ENCODE data around the gene RBM5.
A peak's percentile ranks its signal among the peaks of the same experiment; 100 is the strongest.
"Not testable (repeated sequence)": the region's sequence is repeated elsewhere in the genome, so short reads cannot be mapped to it uniquely, and the experiment has no call there.

The RBM5 gene

DNA sequence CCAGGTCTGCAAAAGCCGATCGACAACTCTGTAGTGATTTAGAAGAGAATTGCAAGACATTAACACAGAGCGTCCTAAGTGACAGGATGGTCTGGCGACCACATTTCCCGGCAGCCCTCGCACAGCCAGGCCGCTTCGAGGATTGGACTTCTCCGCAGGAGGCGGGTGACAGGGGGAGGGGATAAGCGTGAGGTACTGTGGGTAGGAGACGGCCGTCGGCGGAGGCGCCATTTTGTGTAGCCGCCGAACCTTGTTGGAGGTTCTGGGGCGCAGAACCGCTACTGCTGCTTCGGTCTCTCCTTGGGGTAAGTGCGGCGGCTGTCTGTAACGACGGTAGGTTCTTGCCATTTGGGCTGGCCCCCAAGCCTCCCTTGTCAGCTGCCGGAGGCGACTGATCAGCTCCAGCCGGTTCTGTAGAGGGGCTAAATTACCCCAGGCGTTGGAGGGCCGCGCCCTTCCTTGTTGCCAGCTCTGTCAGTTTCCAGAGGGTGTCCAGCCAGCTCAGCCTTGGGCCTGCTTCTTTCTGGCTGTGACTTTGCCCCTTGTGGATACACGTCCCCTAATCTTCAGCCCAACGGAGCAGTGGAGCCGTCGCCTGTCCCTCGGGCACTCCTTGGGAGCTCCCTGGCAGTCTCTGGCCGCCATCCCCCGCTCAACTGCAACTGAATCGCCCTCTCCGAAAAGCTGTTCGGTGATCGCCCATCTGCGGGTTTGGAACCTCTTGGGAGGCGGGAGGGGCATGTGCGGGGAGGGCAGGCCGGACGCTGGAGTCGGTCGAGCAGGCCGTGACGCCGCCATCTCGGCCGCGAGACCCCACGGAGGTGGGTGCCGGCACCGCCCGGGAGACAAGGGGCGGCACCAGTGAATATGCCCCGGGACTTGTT is at the start of gene RBM5:
TSS of gene RBM5 (plus strand) at position 195 of the 884 bp plus-strand sequence. CDS start 1,516 bp downstream, outside the sequence.
- FAIRE-seq, result peak; percentile 96

DNA sequence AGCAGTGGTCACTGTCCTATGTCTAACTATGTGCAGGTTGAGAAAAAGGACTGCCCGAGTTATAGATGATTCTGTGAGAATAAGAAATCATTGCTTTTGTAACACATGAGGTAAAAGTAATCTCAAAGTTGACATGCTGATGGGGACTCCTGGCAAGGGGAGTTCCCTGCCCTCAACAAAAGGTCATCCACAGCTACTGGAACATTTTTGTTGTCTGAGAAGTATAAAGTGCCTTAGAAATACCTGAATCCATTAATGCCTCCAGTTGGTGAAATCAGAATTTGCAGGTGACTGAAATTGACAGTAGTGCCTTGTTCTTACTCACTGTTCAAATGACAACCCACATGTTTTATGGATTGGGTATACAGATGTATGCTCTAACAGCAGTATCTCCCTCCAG is 43.7 kb upstream of the RBM5 start:
- FAIRE-seq, result no peak

DNA sequence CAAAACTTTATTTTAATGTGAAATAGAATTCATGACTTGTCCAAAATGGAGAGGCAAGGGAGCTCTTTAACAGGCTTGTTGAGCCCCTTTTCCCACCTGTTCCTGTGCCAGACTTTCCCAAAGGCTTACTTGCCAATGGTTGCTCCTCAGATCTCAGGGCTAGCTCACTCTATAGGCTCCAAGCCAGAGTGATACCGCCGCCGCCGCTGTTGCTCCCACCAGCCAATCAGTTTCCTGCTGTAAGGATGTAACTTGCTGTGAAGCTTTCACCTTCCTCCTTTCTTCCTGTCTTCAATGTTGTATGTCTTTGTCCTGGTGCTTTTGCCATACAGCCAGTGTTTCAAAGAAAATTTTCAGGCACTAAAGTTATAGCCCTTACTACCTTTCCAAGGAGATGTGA is 41.3 kb upstream of the RBM5 start:
- FAIRE-seq, result no peak

DNA sequence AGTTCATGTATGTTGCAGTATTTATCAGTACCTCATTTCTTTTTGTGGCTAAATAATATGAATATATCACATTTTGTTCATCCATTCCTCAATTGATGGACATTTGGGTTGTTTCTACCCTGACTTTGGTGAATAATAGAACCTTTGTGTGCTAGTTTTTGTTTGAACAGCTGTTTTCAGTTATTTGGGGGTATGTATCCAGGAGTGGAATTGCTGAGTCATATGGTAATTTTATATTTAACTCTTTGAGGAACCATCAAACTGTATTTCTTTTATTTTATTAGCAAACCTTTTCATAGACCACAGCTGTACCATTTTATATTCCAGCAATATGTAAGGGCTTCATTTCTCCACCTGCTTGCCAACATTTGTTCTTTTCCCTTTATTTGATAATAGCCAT is 38.4 kb upstream of the RBM5 start:
- no peak for FAIRE-seq

DNA sequence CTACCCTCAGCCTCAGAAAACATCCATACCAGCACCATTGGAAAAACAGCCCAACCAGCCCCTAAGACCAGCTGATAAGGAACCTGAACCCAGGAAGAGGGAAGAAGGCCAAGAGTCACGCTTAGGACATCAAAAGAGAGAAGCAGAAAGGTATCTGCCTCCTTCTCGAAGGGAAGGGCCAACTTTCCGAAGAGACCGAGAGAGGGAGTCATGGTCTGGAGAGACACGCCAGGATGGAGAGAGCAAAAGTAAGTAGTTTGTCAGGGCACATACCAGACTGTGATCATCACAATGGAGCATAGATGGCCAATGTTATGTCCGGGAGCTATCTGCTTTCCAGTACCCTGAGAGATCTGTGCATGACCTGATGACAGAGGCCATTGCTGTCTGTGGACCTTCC is 31.0 kb upstream of the RBM5 start:
- FAIRE-seq, result no peak

DNA sequence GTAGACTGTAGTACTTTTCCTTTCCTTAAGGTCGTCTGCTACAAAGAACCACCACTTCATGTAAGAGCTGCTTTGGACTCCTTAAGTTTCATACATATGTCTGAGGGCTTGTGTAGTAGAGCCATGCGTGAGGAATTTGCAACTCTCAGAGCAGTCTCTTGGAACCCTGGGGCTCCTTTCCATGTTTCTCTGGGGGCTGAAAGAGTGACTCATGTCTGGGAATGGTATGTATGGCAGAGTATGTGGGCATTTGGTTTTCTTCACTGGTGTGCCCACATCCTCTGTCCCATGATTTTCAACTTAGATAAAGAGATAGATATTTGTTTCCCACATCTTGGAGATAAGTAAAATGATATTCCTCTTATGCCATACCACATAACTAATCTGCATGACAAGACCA is 20.6 kb upstream of the RBM5 start:
- FAIRE-seq, result no peak

DNA sequence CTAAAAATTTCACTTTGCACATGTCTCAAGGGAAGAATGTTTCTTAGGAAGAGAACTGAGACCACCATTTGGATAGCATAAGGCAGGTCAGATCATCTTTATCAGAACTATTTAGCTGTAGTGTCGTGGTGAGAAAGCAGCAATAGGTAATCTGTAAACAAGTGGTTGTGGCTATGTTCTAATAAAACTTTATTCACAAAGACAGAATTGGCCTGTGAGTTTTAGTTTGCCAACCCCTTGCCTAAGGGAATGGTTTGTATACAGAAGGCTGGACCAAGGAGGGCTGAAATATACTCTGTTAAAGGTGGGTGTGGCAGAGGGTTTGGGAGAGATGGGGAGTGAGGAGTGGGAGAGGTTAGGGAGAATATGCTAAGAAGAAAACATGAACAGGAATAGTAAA is 10.6 kb upstream of the RBM5 start:
- no peak for FAIRE-seq

DNA sequence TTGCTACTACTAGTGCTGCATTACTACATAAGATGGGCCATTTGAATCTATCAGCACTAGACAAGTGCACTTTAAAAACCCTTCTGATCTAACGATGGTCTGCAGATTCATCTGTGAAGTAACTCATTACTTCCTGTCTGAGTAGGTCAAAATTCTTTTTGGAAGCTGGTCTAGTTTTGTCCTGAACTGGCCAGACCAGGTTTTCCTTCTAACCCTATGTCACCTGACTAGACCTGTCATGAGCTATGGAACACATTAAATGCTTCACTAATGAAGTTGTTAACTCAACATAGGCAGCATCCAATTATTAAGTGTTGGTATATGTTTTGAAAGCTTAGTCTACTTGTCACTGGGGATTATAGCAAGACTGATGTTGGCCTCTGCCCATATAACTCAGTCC is 10.1 kb upstream of the RBM5 start:
- FAIRE-seq, result no peak

DNA sequence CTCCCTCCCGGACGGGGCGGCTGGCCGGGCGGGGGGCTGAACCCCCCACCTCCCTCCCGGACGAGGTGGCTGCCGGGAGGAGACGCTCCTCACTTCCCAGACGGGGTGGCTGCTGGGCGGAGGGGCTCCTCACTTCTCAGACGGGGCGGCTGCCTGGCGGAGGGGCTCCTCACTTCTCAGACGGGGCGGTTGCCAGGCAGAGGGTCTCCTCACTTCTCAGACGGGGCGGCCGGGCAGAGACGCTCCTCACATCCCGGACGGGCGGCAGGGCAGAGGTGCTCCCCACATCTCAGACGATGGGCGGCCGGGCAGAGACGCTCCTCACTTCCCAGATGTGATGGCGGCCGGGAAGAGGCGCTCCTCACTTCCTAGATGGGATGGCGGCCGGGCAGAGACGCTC is 3.8 kb upstream of the RBM5 start:
- FAIRE-seq, result not testable (repeated sequence)

DNA sequence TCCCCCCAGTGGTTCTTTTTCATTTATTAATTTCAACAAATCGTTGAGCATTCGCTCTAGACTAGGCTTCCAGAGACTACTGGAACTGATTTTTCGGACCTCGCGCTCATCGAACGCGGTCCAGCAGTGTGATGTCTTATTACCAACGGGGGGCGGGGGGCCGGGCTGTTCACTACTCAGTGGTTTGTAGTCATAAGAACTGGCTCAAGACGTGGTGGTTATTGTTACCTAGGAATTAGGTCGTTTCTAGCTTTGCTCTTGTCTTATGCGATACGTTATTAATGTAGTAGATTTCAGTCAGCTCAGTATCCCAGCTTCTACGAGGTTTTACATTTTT is 858 bp downstream of the RBM5 start:
- no peak for FAIRE-seq

DNA sequence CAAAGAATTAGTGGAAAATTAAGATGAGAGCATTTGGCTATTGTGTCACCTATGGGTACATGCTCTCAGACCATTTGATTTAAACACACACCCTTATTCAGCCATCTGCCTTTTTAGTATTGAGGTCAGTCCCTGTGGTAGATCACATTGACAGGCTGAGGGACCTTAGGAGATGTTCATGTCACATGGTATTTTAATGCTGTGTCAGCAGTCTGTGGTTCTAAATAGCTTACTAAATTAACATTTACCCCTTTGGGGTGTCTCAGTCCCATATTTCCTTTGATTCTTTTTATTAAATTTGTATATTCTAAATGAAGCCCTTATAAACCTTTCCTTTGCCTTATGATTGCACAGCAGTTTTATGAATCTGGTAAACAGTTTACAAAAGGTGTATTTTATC is 2.3 kb downstream of the RBM5 start:
- FAIRE-seq, result no peak

DNA sequence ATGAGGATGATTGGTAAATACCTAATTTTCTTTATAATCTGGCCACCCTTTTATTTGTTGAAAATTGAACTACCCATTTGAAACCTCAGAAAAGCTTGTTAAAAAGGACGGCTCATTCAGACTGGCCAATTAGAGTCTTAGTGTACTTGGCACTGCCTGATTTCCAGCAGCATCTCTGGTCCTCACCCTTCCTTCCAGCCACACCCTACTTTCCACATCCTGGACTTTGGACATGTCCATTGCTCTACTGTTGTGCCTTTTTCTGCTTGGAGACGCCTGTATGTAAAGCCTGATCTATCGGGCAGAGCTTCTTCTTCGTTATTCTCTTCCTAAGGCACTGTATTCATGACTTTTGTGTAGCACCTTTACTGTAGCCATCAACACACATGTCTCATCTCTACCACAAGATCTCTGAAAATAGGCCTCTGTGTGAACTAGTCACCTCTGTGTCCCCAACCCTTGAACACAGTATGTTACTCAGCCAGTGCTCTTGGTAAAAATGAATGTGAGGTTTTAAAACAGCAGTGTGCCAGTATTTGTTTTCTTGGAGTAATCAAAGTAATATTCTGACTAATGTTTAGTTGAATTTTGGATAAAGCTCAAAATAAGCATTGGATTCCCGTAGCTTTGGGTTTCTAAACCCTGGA is 6.8 kb downstream of the RBM5 start:
- FAIRE-seq, result no peak

DNA sequence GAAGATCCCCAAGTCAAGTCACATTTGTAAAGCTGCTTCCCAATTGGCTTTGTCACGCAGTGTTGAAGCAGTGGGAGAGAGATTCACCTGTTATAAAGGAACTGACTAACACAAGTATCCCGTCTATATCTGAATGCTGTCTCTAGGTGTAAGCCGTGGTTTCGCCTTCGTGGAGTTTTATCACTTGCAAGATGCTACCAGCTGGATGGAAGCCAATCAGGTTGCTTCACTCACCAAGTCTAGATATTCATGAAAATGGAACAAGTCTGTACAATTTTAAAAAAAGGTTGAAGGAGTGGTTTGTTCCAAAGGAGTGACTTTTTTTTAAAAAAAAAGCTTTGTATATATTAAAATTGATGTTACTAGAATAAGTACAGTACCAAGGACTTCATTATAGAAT is 11.7 kb downstream of the RBM5 start:
- FAIRE-seq, result no peak

DNA sequence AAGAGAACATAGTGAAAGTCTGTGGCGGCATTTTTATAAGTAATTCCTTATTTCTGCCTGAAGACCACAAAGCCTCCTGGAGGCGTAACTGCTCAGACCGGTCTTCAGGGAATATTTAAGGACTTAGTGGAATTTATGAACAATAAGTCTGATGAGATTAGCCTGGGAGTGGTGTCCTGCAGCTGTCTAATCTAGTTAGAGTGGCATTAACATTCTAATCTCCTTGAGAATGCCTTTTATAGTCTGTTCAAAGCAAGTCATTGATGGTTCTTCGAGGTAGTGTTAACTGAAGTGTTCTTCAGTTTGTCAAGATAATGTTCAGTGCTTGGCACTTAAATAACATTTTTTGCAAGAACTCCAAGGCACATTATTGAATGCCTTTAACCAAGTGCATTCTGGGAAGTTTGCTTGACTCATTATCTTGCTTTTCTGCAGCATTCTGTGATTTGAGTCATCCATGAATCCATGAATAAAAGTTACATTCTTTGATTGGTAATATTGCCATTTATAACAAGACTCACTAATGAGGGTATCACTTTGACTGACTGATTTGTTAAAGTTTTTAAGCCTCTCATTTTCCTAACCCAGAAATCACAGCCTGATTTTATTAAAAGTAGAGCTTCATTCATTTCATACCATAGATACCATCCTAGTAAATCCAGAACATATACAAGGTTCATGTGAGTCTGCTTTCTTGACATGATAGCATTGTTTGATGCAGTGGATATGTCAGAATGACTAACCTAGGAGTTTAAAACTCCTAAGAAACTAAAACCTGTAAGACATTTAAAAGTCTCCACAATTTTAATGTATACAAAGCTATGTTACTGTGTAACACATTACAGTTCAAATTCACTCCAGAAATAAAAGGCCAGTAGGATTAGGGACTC is 12.5 kb downstream of the RBM5 start:
- no peak for FAIRE-seq

DNA sequence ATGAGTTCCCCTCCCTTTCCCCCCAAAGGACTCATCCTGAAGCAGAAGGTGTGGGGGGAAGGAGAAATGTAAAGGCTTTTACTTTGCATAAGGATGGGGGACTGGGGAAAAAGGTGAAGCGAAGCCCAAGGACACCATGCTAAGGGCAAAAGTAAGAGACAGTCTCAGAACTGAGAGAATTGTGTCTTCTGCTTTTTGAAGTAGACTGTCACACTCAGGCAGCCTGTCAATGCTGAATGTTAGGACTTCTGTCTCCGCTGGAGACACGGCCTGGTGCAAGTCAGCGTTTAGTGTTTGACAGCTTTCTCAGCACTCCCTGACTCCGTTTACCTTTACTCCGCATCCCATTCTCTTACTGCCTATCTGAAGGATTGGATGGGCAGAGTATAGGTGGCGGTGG is 13.8 kb downstream of the RBM5 start:
- FAIRE-seq, result no peak

DNA sequence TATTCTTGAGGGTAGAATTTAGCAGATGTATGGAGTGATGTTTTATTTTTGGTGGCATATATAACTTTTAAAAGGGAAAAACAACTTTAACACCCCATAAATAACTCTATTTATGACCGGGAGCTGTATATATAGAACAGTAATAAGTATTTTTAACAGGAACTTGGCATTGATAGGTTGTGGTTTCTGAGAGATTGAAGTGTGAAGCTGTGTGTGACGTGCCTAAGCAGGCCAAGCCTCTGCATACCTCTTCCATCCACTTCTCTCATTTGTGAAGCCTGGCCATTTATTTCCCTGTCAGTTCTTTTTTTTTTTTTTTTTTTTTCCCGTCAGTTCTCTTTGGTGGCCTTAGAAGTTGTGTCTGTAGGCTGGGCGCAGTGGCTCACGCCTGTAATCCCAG is 23.0 kb downstream of the RBM5 start:
- no peak for FAIRE-seq

DNA sequence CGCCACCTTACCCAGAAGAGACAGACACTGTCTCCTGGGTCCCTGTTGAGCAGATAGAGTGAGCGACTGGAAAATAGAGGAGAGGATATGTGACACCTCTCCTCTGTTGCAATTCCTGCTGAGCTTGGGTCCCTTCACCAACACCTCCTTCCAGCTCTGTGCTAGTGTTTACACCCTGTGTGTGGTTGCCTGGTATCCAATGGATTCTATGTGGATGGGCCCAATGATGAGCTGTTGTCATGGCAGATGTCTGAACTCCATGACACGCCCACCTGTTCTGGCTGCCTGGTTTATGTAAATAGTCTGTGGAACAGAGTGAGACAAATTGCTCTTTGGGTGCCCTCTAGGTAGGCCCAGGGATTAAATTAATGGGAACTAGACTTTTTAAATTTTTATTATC is 23.7 kb downstream of the RBM5 start:
- no peak for FAIRE-seq

DNA sequence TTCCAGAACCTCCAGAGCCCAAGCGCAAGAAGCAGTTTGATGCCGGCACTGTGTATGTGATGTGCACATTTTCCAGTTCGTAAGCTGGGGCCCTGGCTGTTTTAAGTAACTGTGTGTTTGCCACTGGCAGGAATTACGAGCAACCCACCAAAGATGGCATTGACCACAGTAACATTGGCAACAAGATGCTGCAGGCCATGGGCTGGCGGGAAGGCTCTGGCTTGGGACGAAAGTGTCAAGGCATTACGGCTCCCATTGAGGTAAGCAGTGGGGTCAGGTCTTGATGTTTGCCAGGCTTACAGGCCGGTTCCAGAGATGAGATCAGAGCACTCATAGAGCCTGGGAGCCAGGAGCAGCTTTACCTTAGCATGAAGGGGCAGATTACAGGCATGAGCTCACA is 28.4 kb downstream of the RBM5 start:
- no peak for FAIRE-seq

DNA sequence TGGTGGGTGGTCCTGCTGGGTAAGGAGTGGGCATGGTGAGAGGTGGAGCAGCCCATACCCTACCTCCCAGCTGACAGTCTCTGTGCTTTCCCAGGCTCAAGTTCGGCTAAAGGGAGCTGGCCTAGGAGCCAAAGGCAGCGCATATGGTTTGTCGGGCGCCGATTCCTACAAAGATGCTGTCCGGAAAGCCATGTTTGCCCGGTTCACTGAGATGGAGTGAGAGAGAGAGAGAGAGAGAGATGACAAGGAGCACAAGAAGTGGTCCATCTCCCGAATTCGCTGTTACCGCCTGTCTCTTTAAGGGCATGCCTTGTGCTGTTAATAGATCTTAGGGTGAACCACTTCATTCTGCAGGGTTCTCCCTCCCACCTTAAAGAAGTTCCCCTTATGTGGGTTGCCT is 29.5 kb downstream of the RBM5 start:
- FAIRE-seq, result no peak

DNA sequence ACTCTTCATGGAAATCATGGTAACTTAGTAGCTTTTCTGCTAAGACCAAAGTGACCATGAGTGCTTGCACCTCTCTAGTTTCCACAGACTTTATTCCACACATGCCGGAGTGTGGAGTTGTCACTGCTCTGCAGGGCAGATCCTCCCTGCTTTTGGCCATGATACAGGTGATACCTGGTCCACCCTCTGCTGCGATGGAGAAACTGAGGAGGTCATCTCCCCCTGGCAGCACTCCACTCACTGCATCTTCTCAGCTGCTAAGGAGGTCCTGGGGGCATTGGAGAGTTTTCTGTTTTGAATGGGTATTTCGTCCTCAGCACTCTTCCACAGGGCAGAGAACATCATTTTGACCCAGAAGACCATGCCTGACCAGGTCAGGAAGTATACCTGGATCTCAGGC is 31.1 kb downstream of the RBM5 start:
- no peak for FAIRE-seq

DNA sequence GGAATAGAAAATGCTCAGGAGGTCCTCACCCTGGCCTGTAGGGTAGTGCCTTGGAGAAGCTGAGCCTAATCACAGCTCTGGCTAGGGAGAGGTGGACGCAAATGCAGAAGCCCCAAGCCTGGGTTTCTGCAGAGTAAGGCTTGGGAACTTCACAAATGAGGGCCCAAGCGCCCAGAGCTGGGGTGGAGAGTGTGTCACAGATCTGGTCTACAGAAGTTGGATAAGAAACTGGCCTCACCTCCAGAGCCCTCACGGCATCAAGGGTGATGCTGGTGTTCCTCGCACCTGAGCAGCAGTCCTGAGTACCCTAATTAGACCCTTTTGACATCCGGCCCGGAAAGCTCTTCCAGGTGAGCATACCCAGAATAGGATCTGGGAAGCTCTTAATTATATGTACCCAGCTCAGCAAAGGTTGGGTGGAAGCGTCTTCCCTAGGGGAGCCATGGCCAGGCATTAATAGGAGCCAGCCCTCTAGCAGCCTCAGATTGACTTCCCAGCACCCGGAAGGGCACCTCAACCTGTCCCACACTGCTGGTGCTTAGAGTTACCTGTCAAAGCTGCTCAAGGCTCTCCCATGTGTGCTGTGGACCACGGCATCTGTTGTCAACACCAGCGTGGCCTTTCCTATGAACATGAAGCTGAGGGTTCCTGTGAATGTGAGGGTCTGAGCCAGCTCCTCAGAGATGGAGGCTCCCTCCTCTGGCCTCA is 31.8 kb downstream of the RBM5 start:
- no peak for FAIRE-seq

DNA sequence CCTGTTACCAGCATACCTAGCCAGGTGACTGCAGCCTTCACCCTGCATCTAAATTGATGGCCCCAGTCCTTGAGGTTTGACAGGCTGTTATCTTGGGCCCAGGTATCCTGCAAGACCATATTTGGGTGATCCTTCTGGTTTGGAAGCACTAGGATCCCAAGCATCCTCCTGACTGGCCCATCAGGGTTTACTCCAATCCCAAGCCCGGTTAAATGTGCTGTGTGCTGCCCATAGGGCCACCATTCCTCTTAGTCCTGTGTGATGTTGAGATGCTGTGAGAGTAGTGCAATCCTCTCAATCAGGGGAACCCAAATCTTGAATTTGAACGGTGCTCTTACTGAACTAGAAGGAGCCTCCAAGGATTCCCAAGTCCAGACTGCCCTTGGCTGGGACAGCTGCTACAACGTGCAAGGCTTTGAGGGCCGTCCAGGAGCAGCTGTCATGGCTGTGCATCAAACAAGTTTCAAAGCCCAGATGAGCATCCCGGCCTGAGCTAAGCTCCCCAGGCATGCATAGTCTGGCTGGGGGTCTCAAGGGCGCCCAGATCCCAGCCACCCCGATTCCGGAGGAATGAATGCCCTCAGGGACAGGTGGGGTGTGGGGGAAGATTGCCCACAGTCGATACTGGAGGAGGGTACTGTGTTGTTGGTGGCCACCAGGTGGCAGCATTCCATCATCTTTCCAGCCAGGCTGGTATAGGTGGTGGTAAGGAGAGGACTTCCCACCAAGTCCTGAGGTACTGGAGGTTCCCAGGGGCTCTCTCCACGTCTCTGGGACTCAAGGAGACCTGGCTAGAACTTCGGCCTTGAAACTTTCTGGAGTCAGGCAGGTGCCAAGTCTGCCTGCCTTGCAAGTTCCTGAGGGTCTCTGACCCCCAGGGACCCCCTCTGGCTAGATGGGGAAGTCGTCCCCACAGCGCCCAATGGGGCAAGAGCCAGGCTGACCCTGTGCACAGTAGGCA is 32.6 kb downstream of the RBM5 start:
- FAIRE-seq, result peak; percentile 91

All from G401.6 (cell line).